NT2/D1 (cell line): ENCODE measurements around the gene MTCP1.

Source experiments
- SUZ12 ChIP-seq: IDR thresholded peaks from 2 replicates; pipeline ENCODE4 v1.6.1; 2011; ENCODE audit not compliant: insufficient read length, insufficient read depth; ENCODE audit errors: extremely low read depth
- YY1 ChIP-seq: IDR thresholded peaks from 2 replicates; pipeline ENCODE4 v1.6.1; 2011; ENCODE audit not compliant: insufficient read length, insufficient read depth
- ZNF274 ChIP-seq: IDR thresholded peaks from 2 replicates; pipeline ENCODE4 v1.6.1; 2011; ENCODE audit warnings: mild to moderate bottlenecking, low read depth, low read length

DNA sequence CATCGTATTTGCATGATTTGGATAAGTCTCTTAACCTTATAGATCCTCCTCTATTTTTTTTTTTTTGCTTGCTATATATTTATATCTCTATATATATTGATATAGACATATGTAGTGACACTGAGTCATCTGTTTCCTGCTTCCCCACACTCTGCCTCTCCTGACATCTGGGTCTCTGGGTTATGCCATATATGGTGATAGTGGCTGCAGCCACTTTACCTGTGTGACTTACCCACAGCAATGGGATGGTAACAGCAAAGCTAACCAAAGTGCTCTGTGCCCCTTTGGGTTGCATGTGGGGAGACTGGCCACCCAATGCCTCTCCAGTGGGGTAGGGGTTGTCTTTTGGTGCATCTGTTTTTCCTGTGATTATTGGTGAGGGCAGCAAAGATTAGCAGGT lies 14.5 kb downstream of the MTCP1 start:
- TF ChIP-seq YY1 (no peak), SUZ12 (no peak), ZNF274 (no peak)
